Testis (tissue), 3 donors: Measurements from ENCODE around the gene ABTB2. TPM values are rescaled to one million over a fixed set of nuclear protein-coding genes. Genes with fewer than 3 reads are reported as not detected.

Experiments used
- DNase-seq: peaks from one replicate; pipeline ENCODE4 v3.0.0-alpha.2; 2019
- H3K27ac ChIP-seq, 2 donors: fragments of 200-600 bp; sonication (generic); one replicate each; pipeline ENCODE4 v1.5.1; 2019
- H3K27me3 ChIP-seq: fragments of 200-600 bp; sonication (generic); one replicate; pipeline ENCODE4 v1.5.1; 2019
- H3K36me3 ChIP-seq: fragments of 200-600 bp; sonication (generic); one replicate; pipeline ENCODE4 v1.5.1; 2017; ENCODE audit warnings: low read depth; ENCODE audit errors: missing control alignments
- H3K4me1 ChIP-seq: fragments of 200-600 bp; sonication (generic); one replicate; pipeline ENCODE4 v1.5.1; 2019
- H3K4me3 ChIP-seq, 2 donors: fragments of 200-600 bp; sonication (generic); one replicate each; pipeline ENCODE4 v1.5.1; 2017 to 2019
- H3K9me3 ChIP-seq: fragments of 200-600 bp; sonication (generic); one replicate; pipeline ENCODE4 v1.5.1; 2017
- POLR2A ChIP-seq: fragments of 450-650 bp; IDR thresholded peaks from one replicate; pipeline ENCODE4 v1.6.1; 2017; ENCODE audit warnings: antibody characterized with exemption, mild to moderate bottlenecking, moderate library complexity
- WGBS, 2 donors: methylation state at CpG; one replicate each; pipeline ENCODE4 v1.1.5; 2018; 5-methylcytosine and 5-hydroxymethylcytosine counted together
- intact Hi-C: fragments of 100-400 bp; cut with DNase I; formaldehyde crosslinking; loops from one replicate; pipeline ENCODE4 v1.15.1; 2023; ENCODE audit warnings: low total_unique reads
- polyA plus RNA-seq: library from polyadenylated mRNA; stranded (reverse); fragments of 350-450 nt; fragmentation: Illumina TruSeq; extraction: RNeasy Lipid Tissue Mini Kit (QIAGEN cat#74804); gene quantifications from one replicate; pipeline ENCODE4 v1.2.3, GENCODE V29; 2014; ENCODE audit warnings: low read depth, low replicate concordance; ENCODE audit not compliant: insufficient read depth
- total RNA-seq, 2 donors: library from RNA; depleted of rRNA; stranded (reverse); fragments of >200 nt; gene quantifications; one replicate each; pipeline ENCODE4 v1.2.3, GENCODE V29; 2016
- TF ChIP-seq, protein P1 (sequence below), 3 experiments: fragments of 450-650 bp in 2 of 3; fragments of 200-600 bp in 1 of 3; sonication (generic) in 1 of 3; IDR thresholded peaks; one replicate each; pipeline ENCODE4 v1.5.1; 2016 to 2019; ENCODE audit warnings: antibody characterized with exemption in 3 of 3, mild to moderate bottlenecking in 2 of 3, moderate library complexity in 1 of 3

Gene ABTB2
- total and polyA plus RNA-seq, 3 donors from 2014 or later = 5.8 to 12.1 (median 8.9) TPM

DNA sequence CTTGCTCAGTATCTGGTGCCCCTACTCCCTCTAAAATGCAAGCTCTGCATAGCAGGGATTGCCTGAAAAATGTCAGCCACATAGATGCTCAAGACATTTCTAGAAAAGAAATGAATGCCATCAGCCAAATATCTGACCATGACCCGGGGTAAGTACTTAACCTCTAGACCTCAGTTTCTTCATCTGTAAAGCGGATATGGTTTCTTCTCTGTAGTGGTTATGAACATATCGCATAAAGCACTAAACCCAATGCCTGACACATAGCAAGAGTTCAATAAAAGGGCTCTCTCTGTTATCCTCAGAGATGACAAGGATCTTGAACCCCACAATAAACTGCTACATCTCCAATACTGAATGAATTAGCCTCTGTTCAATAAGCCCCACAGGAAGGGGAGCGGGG, 122.6 kb downstream of the ABTB2 start:
- intact Hi-C loops = no loop called here
- Histone ChIP-seq H3K4me1 (no peaks in the 10 kb centered on the region), H3K27me3 (no peaks in the 10 kb centered on the region), H3K27ac (no peak overlapping the region), H3K36me3 (no peaks in the 10 kb centered on the region), H3K9me3 (no peaks in the 10 kb centered on the region), H3K4me3 (no peak overlapping the region)
- no peak for DNase-seq
- 68 to 69% methylated on average over 4 of the region's 4 CpGs for WGBS, 2 donors
- TF ChIP-seq POLR2A = no peak
- TF ChIP-seq, protein P1, sequence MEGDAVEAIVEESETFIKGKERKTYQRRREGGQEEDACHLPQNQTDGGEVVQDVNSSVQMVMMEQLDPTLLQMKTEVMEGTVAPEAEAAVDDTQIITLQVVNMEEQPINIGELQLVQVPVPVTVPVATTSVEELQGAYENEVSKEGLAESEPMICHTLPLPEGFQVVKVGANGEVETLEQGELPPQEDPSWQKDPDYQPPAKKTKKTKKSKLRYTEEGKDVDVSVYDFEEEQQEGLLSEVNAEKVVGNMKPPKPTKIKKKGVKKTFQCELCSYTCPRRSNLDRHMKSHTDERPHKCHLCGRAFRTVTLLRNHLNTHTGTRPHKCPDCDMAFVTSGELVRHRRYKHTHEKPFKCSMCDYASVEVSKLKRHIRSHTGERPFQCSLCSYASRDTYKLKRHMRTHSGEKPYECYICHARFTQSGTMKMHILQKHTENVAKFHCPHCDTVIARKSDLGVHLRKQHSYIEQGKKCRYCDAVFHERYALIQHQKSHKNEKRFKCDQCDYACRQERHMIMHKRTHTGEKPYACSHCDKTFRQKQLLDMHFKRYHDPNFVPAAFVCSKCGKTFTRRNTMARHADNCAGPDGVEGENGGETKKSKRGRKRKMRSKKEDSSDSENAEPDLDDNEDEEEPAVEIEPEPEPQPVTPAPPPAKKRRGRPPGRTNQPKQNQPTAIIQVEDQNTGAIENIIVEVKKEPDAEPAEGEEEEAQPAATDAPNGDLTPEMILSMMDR (IDR thresholded peaks at IDR 0.05) = no peak

DNA sequence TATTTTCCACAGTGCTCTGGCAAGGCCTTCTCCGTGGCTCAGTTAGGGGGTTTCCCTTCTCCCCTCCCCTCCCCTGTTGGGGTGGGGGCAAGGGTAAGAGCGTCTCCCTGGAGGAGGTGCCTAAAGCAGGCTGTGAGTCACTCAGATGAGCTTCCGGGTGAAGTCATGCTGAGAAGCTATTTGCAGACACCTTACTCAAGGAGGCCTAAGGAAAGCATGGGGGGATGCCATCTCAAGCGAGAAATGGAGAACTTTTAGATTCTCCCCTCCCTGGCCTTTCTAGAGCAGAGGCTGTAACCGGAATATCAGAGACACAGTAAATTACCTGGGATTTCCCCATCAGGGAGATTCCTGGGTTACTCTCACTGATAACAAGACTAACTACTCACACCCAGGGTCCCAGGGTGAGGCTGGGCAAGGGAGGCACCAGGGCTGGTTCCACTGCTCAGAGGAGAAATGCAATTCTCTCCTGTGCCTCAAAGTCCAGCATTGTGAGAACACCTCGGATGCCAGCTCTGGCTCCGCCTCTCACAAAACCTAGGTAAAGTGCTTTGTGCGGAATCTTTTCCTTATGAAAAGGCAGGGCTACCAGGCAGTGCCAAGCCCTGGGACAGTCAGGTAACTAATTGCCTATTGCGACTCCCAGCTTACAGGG, 123.6 kb downstream of the ABTB2 start:
- WGBS, 2 donors = 80 to 87% methylated on average over 5 to 9 of the region's 9 CpGs
- no peak for DNase-seq

DNA sequence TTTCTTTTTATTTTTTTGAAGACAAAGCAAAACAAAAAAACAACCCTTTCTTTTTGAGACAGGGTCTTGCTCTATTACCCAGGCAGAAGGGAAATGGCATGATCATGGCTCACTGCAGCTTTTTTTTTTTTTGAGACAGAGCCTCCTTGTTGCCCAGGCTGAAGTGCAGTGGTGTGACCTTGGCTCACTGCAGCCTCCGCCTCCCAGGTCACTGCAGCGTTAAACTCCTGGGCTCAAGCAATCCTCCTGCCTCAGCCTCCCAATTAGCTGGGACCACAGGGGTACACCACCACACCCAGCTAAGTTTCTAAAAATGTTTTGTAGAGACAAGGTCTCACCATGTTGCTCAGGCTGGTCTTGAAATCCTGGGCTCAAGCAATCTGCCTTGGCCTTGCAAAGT, 124.6 kb downstream of the ABTB2 start:
- Histone ChIP-seq H3K4me1 (no peaks in the 10 kb centered on the region), H3K27me3 (no peaks in the 10 kb centered on the region), H3K4me3 (no peak overlapping the region), H3K27ac (no peak overlapping the region), H3K36me3 (no peaks in the 10 kb centered on the region), H3K9me3 (no peaks in the 10 kb centered on the region)
- TF ChIP-seq, protein P1 (IDR thresholded peaks at IDR 0.05) = no peak
- no peak for TF ChIP-seq POLR2A
- intact Hi-C loops = no loop called here
- DNase-seq = no peak
- WGBS, 2 donors = 78 to 86% methylated on average over 2 of the region's 2 CpGs

More for the DNA sequence above, 123.6 kb downstream of the ABTB2 start:
- Histone ChIP-seq H3K27me3 (no peaks in the 10 kb centered on the region), H3K27ac (no peak overlapping the region), H3K9me3 (no peaks in the 10 kb centered on the region), H3K4me1 (no peaks in the 10 kb centered on the region), H3K4me3 (no peak overlapping the region), H3K36me3 (no peaks in the 10 kb centered on the region)
- intact Hi-C loops = no loop called here
- TF ChIP-seq, protein P1 (IDR thresholded peaks at IDR 0.05) = no peak
- TF ChIP-seq POLR2A = no peak

DNA sequence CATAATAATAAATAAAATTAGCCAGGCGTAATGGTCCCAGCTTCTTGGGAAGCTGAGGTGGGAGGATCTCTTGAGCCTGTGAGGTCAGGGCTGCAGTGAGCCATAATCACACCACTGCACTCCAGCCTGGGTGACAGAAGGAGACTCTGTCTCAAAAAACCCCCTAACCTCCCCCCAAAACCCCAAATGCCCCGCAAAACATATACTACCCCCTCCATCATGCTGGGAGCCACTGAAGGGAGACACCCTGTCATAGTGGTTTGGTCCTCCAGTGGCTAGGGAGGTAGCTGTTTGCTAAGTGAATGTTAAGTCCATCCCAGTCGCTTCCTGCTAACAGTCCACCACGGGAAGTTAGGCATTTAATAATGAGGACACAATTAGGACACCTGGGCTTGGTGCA, 125.0 kb downstream of the ABTB2 start:
- Histone ChIP-seq H3K36me3 (no peaks in the 10 kb centered on the region), H3K4me1 (no peaks in the 10 kb centered on the region), H3K9me3 (no peaks in the 10 kb centered on the region), H3K4me3 (no peak overlapping the region), H3K27ac (no peak overlapping the region), H3K27me3 (no peaks in the 10 kb centered on the region)
- 82 to 87% methylated on average over 4 of the region's 4 CpGs for WGBS, 2 donors
- intact Hi-C loops = no loop called here
- no peak for DNase-seq
- TF ChIP-seq POLR2A = no peak
- TF ChIP-seq, protein P1 (IDR thresholded peaks at IDR 0.05) = no peak

DNA sequence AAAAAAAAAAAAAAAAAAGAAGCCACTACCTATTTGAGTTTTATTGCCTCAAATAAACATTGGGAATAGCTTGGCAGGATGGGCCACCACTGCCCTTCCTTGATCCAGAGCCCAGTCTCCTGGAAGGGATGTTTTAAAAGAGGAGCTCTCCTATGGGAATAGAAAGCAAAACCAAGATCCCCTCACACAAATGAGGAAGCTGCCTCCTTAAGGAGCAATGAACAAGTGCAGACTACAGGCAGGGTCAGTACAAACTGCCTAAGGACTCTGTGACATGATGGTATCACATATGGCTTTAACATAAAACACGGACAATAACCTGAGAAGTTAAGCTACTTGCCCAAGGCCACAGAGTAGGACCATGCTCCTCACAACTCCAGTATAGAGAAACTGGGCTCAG, 131.6 kb downstream of the ABTB2 start:
- H3K4me1 ChIP-seq = peaks cover 7% of the 10 kb centered on the region

More for the DNA sequence above, 131.6 kb downstream of the ABTB2 start:
- intact Hi-C loops = no loop called here
- TF ChIP-seq POLR2A = no peak
- TF ChIP-seq, protein P1 (IDR thresholded peaks at IDR 0.05) = no peak
- Histone ChIP-seq H3K9me3 (no peaks in the 10 kb centered on the region), H3K27me3 (no peaks in the 10 kb centered on the region), H3K27ac (no peak overlapping the region), H3K36me3 (no peaks in the 10 kb centered on the region), H3K4me3 (no peak overlapping the region)
- DNase-seq = no peak
- WGBS, 2 donors = 77 to 93% methylated on average over 1 of the region's 1 CpG
